ENCODE data around the gene UNK.

DNA sequence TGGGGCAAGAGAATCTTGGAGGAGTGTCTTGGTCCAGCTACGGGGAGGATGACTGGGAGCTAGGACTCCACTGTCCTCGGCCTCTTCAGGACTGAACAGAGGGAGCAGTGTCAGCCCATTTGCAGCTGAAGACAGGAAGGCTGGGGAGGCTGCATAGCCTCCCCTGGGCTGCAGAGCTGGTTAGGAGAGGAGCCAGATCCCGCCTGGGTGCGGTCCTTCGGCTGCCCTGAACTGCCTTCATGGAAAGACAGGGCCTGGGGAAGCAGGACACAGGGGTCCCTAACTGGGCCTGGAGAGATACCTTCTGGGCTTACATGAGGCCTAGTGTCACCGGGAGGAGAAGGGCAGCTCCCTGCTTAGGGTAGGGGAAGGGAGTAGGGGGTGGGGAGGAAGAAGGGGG, 33.0 kb downstream of the UNK start:
- TF ChIP-seq, protein P1, sequence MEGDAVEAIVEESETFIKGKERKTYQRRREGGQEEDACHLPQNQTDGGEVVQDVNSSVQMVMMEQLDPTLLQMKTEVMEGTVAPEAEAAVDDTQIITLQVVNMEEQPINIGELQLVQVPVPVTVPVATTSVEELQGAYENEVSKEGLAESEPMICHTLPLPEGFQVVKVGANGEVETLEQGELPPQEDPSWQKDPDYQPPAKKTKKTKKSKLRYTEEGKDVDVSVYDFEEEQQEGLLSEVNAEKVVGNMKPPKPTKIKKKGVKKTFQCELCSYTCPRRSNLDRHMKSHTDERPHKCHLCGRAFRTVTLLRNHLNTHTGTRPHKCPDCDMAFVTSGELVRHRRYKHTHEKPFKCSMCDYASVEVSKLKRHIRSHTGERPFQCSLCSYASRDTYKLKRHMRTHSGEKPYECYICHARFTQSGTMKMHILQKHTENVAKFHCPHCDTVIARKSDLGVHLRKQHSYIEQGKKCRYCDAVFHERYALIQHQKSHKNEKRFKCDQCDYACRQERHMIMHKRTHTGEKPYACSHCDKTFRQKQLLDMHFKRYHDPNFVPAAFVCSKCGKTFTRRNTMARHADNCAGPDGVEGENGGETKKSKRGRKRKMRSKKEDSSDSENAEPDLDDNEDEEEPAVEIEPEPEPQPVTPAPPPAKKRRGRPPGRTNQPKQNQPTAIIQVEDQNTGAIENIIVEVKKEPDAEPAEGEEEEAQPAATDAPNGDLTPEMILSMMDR (IDR thresholded peaks at IDR 0.05): no peak
- no peak for TF ChIP-seq POLR2A (IDR thresholded peaks at IDR 0.05)

Data from heart left ventricle (tissue), 13 donors.